Mucosa of stomach (tissue), 1 donor: ENCODE results near the gene LDLRAD4.

Source experiments
- H3K27me3 ChIP-seq: one replicate; pipeline ENCODE4 v1.7.0; 2013; ENCODE audit warnings: mild to moderate bottlenecking, low read length; ENCODE audit not compliant: control insufficient read depth, insufficient read depth
- H3K36me3 ChIP-seq: one replicate; pipeline ENCODE4 v1.7.0; 2013; ENCODE audit warnings: low read length; ENCODE audit not compliant: control insufficient read depth, insufficient read depth
- H3K4me1 ChIP-seq: one replicate; pipeline ENCODE4 v1.7.0; 2013; ENCODE audit warnings: mild to moderate bottlenecking, low read length; ENCODE audit not compliant: control insufficient read depth, insufficient read depth
- H3K4me3 ChIP-seq: one replicate; pipeline ENCODE4 v1.7.0; 2013; ENCODE audit warnings: low read length
- H3K9ac ChIP-seq: one replicate; pipeline ENCODE4 v1.7.0; 2013; ENCODE audit warnings: mild to moderate bottlenecking, low read length, moderate library complexity
- H3K9me3 ChIP-seq: one replicate; pipeline ENCODE4 v1.7.0; 2013; ENCODE audit warnings: mild to moderate bottlenecking, low read length, moderate library complexity; ENCODE audit not compliant: control insufficient read depth
- donor health status: Pancreatic carcinoma.

LDLRAD4 gene

DNA sequence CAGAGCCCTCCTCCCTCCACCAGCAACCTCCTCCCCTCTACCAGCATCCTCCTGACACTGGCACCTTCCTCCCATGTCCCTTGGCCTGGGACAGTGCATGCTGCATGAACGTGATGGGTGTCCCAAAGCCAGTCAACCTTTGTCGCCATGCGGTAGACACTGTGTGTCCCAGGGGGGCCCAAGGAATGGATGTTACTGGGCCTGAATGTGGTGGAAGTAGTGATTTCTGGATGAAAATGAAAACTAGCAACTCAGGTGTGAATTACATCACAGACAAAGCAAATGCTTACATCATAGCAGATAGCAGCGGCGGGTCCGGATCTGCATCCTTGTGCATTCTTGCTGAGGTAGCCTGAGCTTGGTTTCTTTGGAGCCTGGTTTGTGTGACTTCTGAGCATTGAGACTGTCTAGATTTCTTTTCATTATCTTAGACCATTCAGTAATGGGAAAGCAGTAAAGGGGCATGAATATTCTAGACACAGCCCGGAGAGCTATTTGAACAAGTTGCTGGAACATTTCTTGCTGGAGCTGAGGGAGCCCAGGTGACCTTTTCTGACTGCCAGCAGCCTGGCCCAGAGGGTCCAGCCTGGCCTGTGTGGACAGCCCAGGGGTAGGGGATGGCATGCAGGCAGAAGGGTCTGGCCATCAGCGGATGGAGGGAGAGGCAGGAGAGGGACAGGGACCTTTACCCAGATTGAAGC is 407.4 kb downstream of the LDLRAD4 start:
- H3K4me1 ChIP-seq: no peaks in the 10 kb centered on the region
- H3K9ac ChIP-seq: no peak overlapping the region
- H3K4me3 ChIP-seq: no peak overlapping the region
- H3K9me3 ChIP-seq: no peaks in the 10 kb centered on the region
- no peaks in the 10 kb centered on the region for H3K36me3 ChIP-seq
- H3K27me3 ChIP-seq: no peaks in the 10 kb centered on the region

GRCh38 chr18:13626544-13626908 is 408.0 kb downstream of the LDLRAD4 start:
- H3K4me3 ChIP-seq: no peak overlapping the region
- H3K9me3 ChIP-seq: no peaks in the 10 kb centered on the region
- no peak overlapping the region for H3K9ac ChIP-seq
- no peaks in the 10 kb centered on the region for H3K36me3 ChIP-seq
- H3K27me3 ChIP-seq: no peaks in the 10 kb centered on the region
- no peaks in the 10 kb centered on the region for H3K4me1 ChIP-seq

DNA sequence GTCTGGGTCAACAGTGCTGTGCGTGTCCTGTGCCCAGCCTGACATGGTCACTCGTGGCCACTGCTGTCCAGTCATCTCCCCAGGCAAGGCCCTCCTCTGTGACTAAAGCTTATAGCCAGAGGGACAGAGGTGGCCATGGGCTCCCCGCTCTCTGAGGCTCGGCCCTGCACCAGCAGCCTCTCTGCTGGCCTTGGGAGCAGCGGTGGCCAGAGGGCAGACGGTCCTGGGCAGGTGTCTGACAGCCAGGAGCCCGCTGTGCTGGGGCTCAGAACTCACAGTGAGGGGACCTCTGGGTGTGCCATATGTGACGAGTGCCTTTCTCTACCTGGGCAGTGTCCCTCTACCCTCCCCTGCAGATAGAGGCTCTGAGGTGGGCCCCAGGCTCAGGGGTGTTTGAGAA is 409.1 kb downstream of the LDLRAD4 start:
- Histone ChIP-seq H3K4me1 (no peaks in the 10 kb centered on the region), H3K9ac (no peak overlapping the region)

GRCh38 chr18:13628211-13628610 is 409.7 kb downstream of the LDLRAD4 start:
- no peaks in the 10 kb centered on the region for H3K9me3 ChIP-seq
- H3K36me3 ChIP-seq: no peaks in the 10 kb centered on the region
- no peak overlapping the region for H3K9ac ChIP-seq
- H3K27me3 ChIP-seq: no peaks in the 10 kb centered on the region
- no peak overlapping the region for H3K4me3 ChIP-seq
- no peaks in the 10 kb centered on the region for H3K4me1 ChIP-seq

More for the DNA sequence above, 409.1 kb downstream of the LDLRAD4 start:
- no peaks in the 10 kb centered on the region for H3K27me3 ChIP-seq
- no peaks in the 10 kb centered on the region for H3K9me3 ChIP-seq
- no peak overlapping the region for H3K4me3 ChIP-seq
- no peaks in the 10 kb centered on the region for H3K36me3 ChIP-seq

GRCh38 chr18:13629841-13630715 is 411.5 kb downstream of the LDLRAD4 start:
- Histone ChIP-seq H3K36me3 (no peaks in the 10 kb centered on the region), H3K4me1 (no peaks in the 10 kb centered on the region), H3K4me3 (no peak overlapping the region), H3K27me3 (no peaks in the 10 kb centered on the region), H3K9ac (no peak overlapping the region), H3K9me3 (no peaks in the 10 kb centered on the region)

GRCh38 chr18:13630716-13631268 is 412.2 kb downstream of the LDLRAD4 start:
- Histone ChIP-seq H3K4me1 (no peaks in the 10 kb centered on the region), H3K27me3 (no peaks in the 10 kb centered on the region), H3K9ac (no peak overlapping the region), H3K9me3 (no peaks in the 10 kb centered on the region), H3K4me3 (no peak overlapping the region), H3K36me3 (no peaks in the 10 kb centered on the region)

DNA sequence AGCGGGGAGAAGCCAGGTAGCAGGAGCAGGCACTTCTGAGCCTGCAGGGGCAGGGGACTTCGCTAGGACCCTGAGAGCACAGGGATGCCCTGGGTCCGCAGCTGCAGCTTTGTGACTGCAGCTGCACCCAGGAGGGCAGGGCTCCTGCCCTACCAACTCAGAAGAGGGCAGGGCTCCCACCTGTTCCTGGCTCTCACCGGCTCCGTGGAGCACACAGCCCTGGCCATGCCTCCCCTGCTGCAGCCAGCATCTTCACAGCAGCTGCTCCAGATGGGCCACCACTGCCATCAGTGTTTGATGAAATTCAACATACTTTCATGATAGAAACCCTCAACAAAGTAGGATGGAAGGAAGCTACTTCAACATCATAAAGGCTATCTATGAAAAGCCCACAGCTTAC is 415.1 kb downstream of the LDLRAD4 start:
- no peaks in the 10 kb centered on the region for H3K9me3 ChIP-seq
- H3K9ac ChIP-seq: no peak overlapping the region
- H3K36me3 ChIP-seq: no peaks in the 10 kb centered on the region
- no peak overlapping the region for H3K4me3 ChIP-seq
- no peaks in the 10 kb centered on the region for H3K4me1 ChIP-seq
- no peaks in the 10 kb centered on the region for H3K27me3 ChIP-seq

- Histone ChIP-seq H3K4me3 (no peak overlapping the region), H3K4me1 (no peaks in the 10 kb centered on the region), H3K36me3 (no peaks in the 10 kb centered on the region), H3K9ac (no peak overlapping the region), H3K9me3 (no peaks in the 10 kb centered on the region), H3K27me3 (no peaks in the 10 kb centered on the region)
These were observed 416.5 kb downstream of the LDLRAD4 start for GRCh38 chr18:13635046-13635445.

DNA sequence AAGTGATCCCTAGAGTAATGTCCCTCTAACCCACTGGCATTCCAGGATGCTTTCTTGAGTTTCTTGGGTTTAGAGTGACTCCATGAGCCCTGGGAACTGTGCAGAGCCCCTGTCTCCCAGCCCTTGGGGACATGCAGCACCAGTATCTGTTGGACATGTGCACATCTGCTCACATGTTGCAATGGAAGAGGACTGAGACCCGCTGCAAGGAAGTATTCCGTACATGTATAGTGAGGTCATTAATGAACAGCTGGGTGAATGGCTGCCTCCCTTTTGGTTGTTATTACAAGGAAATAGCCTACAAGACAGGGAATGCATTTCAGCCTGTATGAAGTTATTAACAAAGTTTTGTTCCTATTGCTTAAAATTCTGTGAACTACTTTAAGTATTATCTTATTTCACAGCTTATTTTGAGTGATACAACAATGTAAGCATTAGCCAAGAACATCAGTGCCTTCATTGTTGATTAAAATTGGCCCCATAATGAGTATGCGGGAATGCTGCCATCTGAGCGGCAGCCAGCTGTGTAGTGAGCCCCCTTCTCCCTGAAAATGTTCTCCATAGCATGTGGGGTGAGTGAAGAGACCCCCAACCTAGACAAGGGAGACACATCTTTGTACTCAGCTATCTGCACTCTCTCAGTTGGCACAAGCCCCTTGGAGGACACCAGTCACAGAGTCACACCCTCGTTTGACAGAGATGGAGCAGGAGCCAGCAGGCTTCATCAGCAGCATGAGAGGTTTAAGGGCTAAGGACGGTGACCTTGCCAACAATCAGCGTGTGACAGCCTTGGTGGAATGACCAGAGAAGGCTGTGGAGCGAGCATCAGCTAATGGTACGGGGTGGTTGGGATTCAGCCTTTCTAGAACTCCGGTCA is 420.4 kb downstream of the LDLRAD4 start:
- Histone ChIP-seq H3K36me3 (no peaks in the 10 kb centered on the region), H3K4me3 (no peak overlapping the region), H3K27me3 (peaks cover 12% of the 10 kb centered on the region), H3K9me3 (no peaks in the 10 kb centered on the region), H3K4me1 (no peaks in the 10 kb centered on the region), H3K9ac (no peak overlapping the region)

DNA sequence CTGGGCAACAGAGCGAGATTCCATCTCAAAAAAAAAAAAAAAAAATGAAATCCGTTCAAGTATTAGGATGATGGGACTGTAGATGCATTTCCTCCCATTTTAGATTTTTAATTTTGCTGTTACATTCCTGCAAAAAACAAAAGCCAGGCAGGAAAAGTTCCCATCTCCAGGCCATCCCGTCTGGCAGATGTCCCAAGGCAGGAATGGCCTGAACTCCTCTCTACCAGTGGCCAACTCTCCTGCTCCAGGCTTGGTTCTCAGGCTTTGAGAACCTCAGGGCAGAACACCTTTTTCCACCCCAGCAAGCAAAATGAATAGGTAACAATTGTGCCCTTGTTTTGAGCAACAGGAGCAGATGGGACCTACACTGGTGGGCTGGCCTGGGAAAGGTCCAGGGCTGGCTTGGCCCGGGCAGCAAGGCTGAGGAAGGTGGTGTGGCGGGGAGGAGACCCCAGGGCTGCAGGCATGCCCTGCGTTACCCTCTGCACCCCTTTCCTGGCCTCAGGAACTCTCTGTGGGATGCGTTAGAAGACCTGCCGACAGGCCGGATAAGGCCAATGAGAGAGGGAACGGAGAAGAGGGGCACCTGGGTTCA is 421.8 kb downstream of the LDLRAD4 start:
- Histone ChIP-seq H3K36me3 (no peaks in the 10 kb centered on the region), H3K4me1 (no peaks in the 10 kb centered on the region), H3K9me3 (no peaks in the 10 kb centered on the region), H3K9ac (no peak overlapping the region), H3K4me3 (no peak overlapping the region), H3K27me3 (peaks cover 12% of the 10 kb centered on the region)

GRCh38 chr18:13641551-13642439 is 423.2 kb downstream of the LDLRAD4 start:
- H3K9ac ChIP-seq: peak overlapping the region; percentile 34

More at GRCh38 chr18:13641551-13642439, 423.2 kb downstream of the LDLRAD4 start:
- Histone ChIP-seq H3K4me1 (no peaks in the 10 kb centered on the region), H3K36me3 (no peaks in the 10 kb centered on the region), H3K9me3 (no peaks in the 10 kb centered on the region), H3K27me3 (peaks cover 12% of the 10 kb centered on the region), H3K4me3 (no peak overlapping the region)
